OCI-LY3 (cell line): ENCODE data around the gene OTOGL.

ENCODE experiments used
- H2AFZ ChIP-seq: fragments of 200-600, 300-600 bp; shearing (Covaris generic); 2 replicates; pipeline ENCODE4 v1.6.0; 2014; ENCODE audit warnings: antibody characterized with exemption, low read depth, low read length
- H3K27ac ChIP-seq: fragments of 200-600, 300-600 bp; sonication (generic); 2 replicates; pipeline ENCODE4 v1.5.1; 2014; ENCODE audit warnings: mild to moderate bottlenecking, low read length, moderate library complexity, mixed read lengths
- H3K27me3 ChIP-seq: fragments of 200-600, 300-600 bp; sonication (generic); 2 replicates; pipeline ENCODE4 v1.6.1; 2014; ENCODE audit warnings: low read depth, low read length, mixed read lengths
- H3K36me3 ChIP-seq: fragments of 200-600, 300-600 bp; sonication (generic); replicated peaks from 2 replicates; pipeline ENCODE3; 2014; ENCODE audit warnings: low read depth, low read length, mixed read lengths
- H3K4me1 ChIP-seq: fragments of 300-600, 200-600 bp; sonication (generic); 2 replicates; pipeline ENCODE4 v1.6.1; 2014; ENCODE audit warnings: low read length, mixed read lengths
- H3K4me2 ChIP-seq: fragments of 200-600, 300-600 bp; sonication (generic); 2 replicates; pipeline ENCODE4 v1.6.1; 2014; ENCODE audit warnings: low read length, mixed read lengths
- H3K4me3 ChIP-seq: fragments of 300-600, 200-600 bp; sonication (generic); 2 replicates; pipeline ENCODE4 v1.5.1; 2014; ENCODE audit warnings: antibody characterized with exemption, mild to moderate bottlenecking, low read length, moderate library complexity
- H3K79me2 ChIP-seq: fragments of 300-600, 200-600 bp; shearing (Covaris generic); 2 replicates; pipeline ENCODE4 v1.6.1; 2014; ENCODE audit warnings: mild to moderate bottlenecking, low read length, mixed read lengths
- H3K9ac ChIP-seq: fragments of 300-600, 200-600 bp; shearing (Covaris generic); 2 replicates; pipeline ENCODE4 v1.6.0; 2014; ENCODE audit warnings: mild to moderate bottlenecking, low read length, moderate library complexity
- H3K9me3 ChIP-seq: fragments of 200-600, 300-600 bp; shearing (Covaris generic); 2 replicates; pipeline ENCODE4 v1.6.1; 2014; ENCODE audit warnings: low read length, mixed read lengths; ENCODE audit not compliant: insufficient read depth
- H4K20me1 ChIP-seq: fragments of 200-600, 300-600 bp; sonication (generic); 2 replicates; pipeline ENCODE4 v1.6.1; 2016; ENCODE audit warnings: low read length, mixed read lengths; ENCODE audit not compliant: insufficient read depth
- CTCF ChIP-seq: fragments of 200-600, 300-600 bp; sonication (generic); IDR thresholded peaks from 2 replicates; pipeline ENCODE4 v1.5.1; 2014; ENCODE audit warnings: antibody characterized with exemption, low read length, low read depth
- EZH2phosphoT487 ChIP-seq: fragments of 200-600 bp; shearing (Covaris generic); IDR thresholded peaks from 2 replicates; pipeline ENCODE4 v1.6.1; 2018; ENCODE audit warnings: antibody characterized with exemption, mixed run types, low read depth

OTOGL gene

DNA sequence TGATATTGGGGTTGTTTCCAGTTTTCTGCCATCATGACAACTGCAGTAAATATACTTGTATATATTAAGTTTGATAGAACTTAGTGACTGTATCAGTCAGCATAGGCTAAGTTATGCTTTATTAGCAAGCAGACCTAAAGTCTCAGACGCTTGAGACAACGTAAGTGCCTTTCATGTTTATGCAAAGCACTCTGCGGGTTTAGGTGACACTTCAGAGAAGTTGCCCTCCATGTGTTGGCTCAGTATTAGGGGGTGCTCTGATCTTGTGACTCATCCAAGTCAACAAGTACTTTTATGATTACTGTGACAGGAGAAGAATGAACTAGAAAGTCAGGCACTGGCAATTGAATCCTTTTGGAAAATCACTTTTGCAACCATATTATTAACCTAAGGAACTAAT lies 13.3 kb upstream of the OTOGL start:
- H4K20me1 ChIP-seq, result peaks cover 3% of the 10 kb centered on the region; the same call in 1 of the 2 replicates

GRCh38 chr12:80087486-80088213 lies 11.7 kb upstream of the OTOGL start:
- Histone ChIP-seq H3K9ac (no peak overlapping the region), H4K20me1 (peaks cover 3% of the 10 kb centered on the region; the same call in 1 of the 2 replicates)
- TF ChIP-seq CTCF, result no peak
- no peak for TF ChIP-seq EZH2phosphoT487

More for the DNA sequence above, 13.3 kb upstream of the OTOGL start:
- TF ChIP-seq CTCF (no peak), EZH2phosphoT487 (no peak)
- Histone ChIP-seq H3K27ac (no peak overlapping the region), H3K4me2 (peak overlapping the region; percentile 3), H3K79me2 (no peaks in the 10 kb centered on the region), H3K9ac (no peak overlapping the region), H3K4me1 (peaks cover 36% of the 10 kb centered on the region), H2AFZ (no peak overlapping the region), H3K9me3 (no peaks in the 10 kb centered on the region), H3K36me3 (no peaks in the 10 kb centered on the region), H3K4me3 (no peak overlapping the region), H3K27me3 (peaks cover 51% of the 10 kb centered on the region)

GRCh38 chr12:80100591-80100990 lies 1.3 kb downstream of the OTOGL start:
- Histone ChIP-seq H3K79me2 (no peaks in the 10 kb centered on the region), H3K9me3 (no peaks in the 10 kb centered on the region), H3K36me3 (no peaks in the 10 kb centered on the region), H3K9ac (no peak overlapping the region), H2AFZ (no peak overlapping the region), H3K4me1 (no peaks in the 10 kb centered on the region), H4K20me1 (no peaks in the 10 kb centered on the region), H3K27me3 (peaks cover 28% of the 10 kb centered on the region), H3K4me2 (no peak overlapping the region), H3K27ac (no peak overlapping the region), H3K4me3 (no peak overlapping the region)
- TF ChIP-seq CTCF, result no peak
- no peak for TF ChIP-seq EZH2phosphoT487

More at GRCh38 chr12:80087486-80088213, 11.7 kb upstream of the OTOGL start:
- Histone ChIP-seq H3K4me3 (peak overlapping the region; percentile 56), H3K9me3 (no peaks in the 10 kb centered on the region), H3K27ac (no peak overlapping the region), H3K4me2 (peak overlapping the region; percentile 71), H3K27me3 (peaks cover 57% of the 10 kb centered on the region), H3K79me2 (no peaks in the 10 kb centered on the region), H2AFZ (no peak overlapping the region), H3K4me1 (peaks cover 36% of the 10 kb centered on the region), H3K36me3 (no peaks in the 10 kb centered on the region)

GRCh38 chr12:80101126-80101525 lies 1.8 kb downstream of the OTOGL start:
- H3K4me2 ChIP-seq, result no peak overlapping the region
- no peaks in the 10 kb centered on the region for H3K9me3 ChIP-seq
- H3K27me3 ChIP-seq, result peaks cover 25% of the 10 kb centered on the region
- no peak overlapping the region for H3K4me3 ChIP-seq
- H3K79me2 ChIP-seq, result no peaks in the 10 kb centered on the region
- H4K20me1 ChIP-seq, result no peaks in the 10 kb centered on the region
- no peak overlapping the region for H3K9ac ChIP-seq
- TF ChIP-seq CTCF (no peak), EZH2phosphoT487 (no peak)
- no peaks in the 10 kb centered on the region for H3K4me1 ChIP-seq
- no peaks in the 10 kb centered on the region for H3K36me3 ChIP-seq
- no peak overlapping the region for H2AFZ ChIP-seq
- no peak overlapping the region for H3K27ac ChIP-seq
